K562 (cell line): ENCODE results near the gene TLDC2. TPM values are rescaled to one million over a fixed set of nuclear protein-coding genes. Genes with fewer than 3 reads are reported as not detected.

Source experiments
- CC2D1A ChIP-seq: fragments of 450-650 bp; IDR thresholded peaks from 2 replicates; pipeline ENCODE4 v1.6.1; 2017; ENCODE audit warnings: mild to moderate bottlenecking
- DIDO1 ChIP-seq: fragments of 450-650 bp; IDR thresholded peaks from 2 replicates; pipeline ENCODE4 v1.6.1; 2016; ENCODE audit warnings: low read depth, missing biosample characterization, missing genetic modification characterization
- DPF2 ChIP-seq: fragments of 450-650 bp; IDR thresholded peaks from 2 replicates; pipeline ENCODE4 v1.6.1; 2016
- GATAD2A ChIP-seq: fragments of 450-650 bp; IDR thresholded peaks from 2 replicates; pipeline ENCODE4 v1.6.1; 2017
- HDAC3 ChIP-seq: fragments of 450-650 bp; IDR thresholded peaks from 2 replicates; pipeline ENCODE4 v1.6.1; 2018; ENCODE audit warnings: borderline replicate concordance, mild to moderate bottlenecking, moderate library complexity; ENCODE audit not compliant: partially characterized antibody
- HSF4 ChIP-seq: fragments of 250-450 bp; sonication (Bioruptor Pico); IDR thresholded peaks from 2 replicates; pipeline ENCODE4 v2.1.2; 2022; ENCODE audit warnings: mild to moderate bottlenecking, moderate library complexity, borderline replicate concordance
- ILF3 ChIP-seq: fragments of 450-650 bp; IDR thresholded peaks from 2 replicates; pipeline ENCODE4 v1.6.1; 2018; ENCODE audit warnings: antibody characterized with exemption, mild to moderate bottlenecking, moderate library complexity, borderline replicate concordance
- LEF1 ChIP-seq: fragments of 450-650 bp; IDR thresholded peaks from 2 replicates; pipeline ENCODE4 v1.6.1; 2016; ENCODE audit warnings: mild to moderate bottlenecking
- MYBL2 ChIP-seq, 2 experiments: fragments of 450-650 bp in 1 of 2; sonication (generic) in 1 of 2; formaldehyde crosslinking in 1 of 2; IDR thresholded peaks; 2 replicates each; pipeline versions ENCODE4 v1.6.1 to v1.8.1; 2017 to 2022; ENCODE audit warnings: borderline replicate concordance in 1 of 2, inconsistent platforms in 1 of 2, low read depth in 1 of 2, mild to moderate bottlenecking in 1 of 2, missing genetic modification reagents in 1 of 2, moderate library complexity in 1 of 2
- NCOA2 ChIP-seq, 2 experiments: fragments of 450-650 bp; IDR thresholded peaks; 2 replicates each; pipeline ENCODE4 v1.6.1; 2018; ENCODE audit warnings: mild to moderate bottlenecking in 2 of 2, moderate library complexity in 1 of 2; ENCODE audit not compliant: partially characterized antibody in 2 of 2
- RCOR1 ChIP-seq, 2 experiments: IDR thresholded peaks; 2 replicates each; pipeline ENCODE4 v1.6.1; 2012; ENCODE audit warnings: low read depth in 2 of 2, low read length in 2 of 2, borderline replicate concordance in 1 of 2, improper control_type of control experiment in 1 of 2
- SMARCA4 ChIP-seq: fragments of 450-650 bp; IDR thresholded peaks from 2 replicates; pipeline ENCODE4 v1.6.1; 2016
- SMARCE1 ChIP-seq: fragments of 450-650 bp; IDR thresholded peaks from 2 replicates; pipeline ENCODE4 v1.7.1; 2016; ENCODE audit warnings: mild to moderate bottlenecking
- SOX6 ChIP-seq: fragments of 450-650 bp; IDR thresholded peaks from 2 replicates; pipeline ENCODE4 v1.6.1; 2014; ENCODE audit warnings: mild to moderate bottlenecking
- SRF ChIP-seq, 2 experiments: fragments of 250-450, 450-650 bp in 1 of 2; sonication (Bioruptor Pico) in 1 of 2; sonication (generic) in 1 of 2; formaldehyde crosslinking; IDR thresholded peaks; 2 replicates each; pipeline versions ENCODE4 v1.5.0 to v1.5.1; 2020 to 2022; ENCODE audit warnings: mild to moderate bottlenecking in 1 of 2, missing genetic modification reagents in 1 of 2
- STAT5A ChIP-seq: IDR thresholded peaks from 2 replicates; pipeline ENCODE4 v1.6.1; 2012; ENCODE audit warnings: low read length, inconsistent platforms, borderline replicate concordance
- TAL1 ChIP-seq: fragments of 450-650 bp; IDR thresholded peaks from 2 replicates; pipeline ENCODE4 v1.6.1; 2016; ENCODE audit warnings: mild to moderate bottlenecking
- TRIM24 ChIP-seq, 2 experiments: fragments of 450-650 bp; IDR thresholded peaks; 2 replicates each; pipeline ENCODE4 v1.6.1; 2016
- ZC3H8 ChIP-seq: fragments of 450-650 bp; IDR thresholded peaks from 2 replicates; pipeline ENCODE4 v1.6.1; 2017
- polyA plus RNA-seq, 8 experiments: library from polyadenylated mRNA; depleted of rRNA in 4 of 8; stranded (reverse) in 5 of 8; unstranded in 3 of 8; fragments of >200 nt; fragmentation: Nextera tagmentation in 2 of 8; fragmentation: Illumina TruSeq in 1 of 8; extraction: Ambion mirVana in 2 of 8; extraction: Trizol in 1 of 8; gene quantifications; 2 replicates each; pipeline versions ENCODE4 v1.2.1 to v1.2.3, GENCODE V29; 2011 to 2014; ENCODE audit warnings: inconsistent platforms in 1 of 8, missing spikeins in 1 of 8
- total RNA-seq, 7 experiments: library from RNA; depleted of rRNA in 6 of 7; stranded (reverse); fragments of >200 nt in 6 of 7; fragmentation: Illumina TruSeq in 2 of 7; extraction: Trizol in 2 of 7; gene quantifications; 2 replicates each; pipeline versions ENCODE4 v1.2.1 to v1.2.3, GENCODE V29; 2011 to 2021; ENCODE audit warnings: low replicate concordance in 1 of 7
- TF ChIP-seq, protein P1 (sequence below): fragments of 450-650 bp; IDR thresholded peaks from 2 replicates; pipeline ENCODE4 v1.7.0; 2016; ENCODE audit warnings: borderline replicate concordance
- TF ChIP-seq, protein P2 (sequence below): fragments of 450-650 bp; IDR thresholded peaks from 2 replicates; pipeline ENCODE4 v1.6.1; 2016; ENCODE audit warnings: borderline replicate concordance

The TLDC2 gene
- total and polyA plus RNA-seq, 9 of the 15 experiments (the other 6 are each of a cell fraction or from before 2014, with no cell fraction given) = not detected

DNA sequence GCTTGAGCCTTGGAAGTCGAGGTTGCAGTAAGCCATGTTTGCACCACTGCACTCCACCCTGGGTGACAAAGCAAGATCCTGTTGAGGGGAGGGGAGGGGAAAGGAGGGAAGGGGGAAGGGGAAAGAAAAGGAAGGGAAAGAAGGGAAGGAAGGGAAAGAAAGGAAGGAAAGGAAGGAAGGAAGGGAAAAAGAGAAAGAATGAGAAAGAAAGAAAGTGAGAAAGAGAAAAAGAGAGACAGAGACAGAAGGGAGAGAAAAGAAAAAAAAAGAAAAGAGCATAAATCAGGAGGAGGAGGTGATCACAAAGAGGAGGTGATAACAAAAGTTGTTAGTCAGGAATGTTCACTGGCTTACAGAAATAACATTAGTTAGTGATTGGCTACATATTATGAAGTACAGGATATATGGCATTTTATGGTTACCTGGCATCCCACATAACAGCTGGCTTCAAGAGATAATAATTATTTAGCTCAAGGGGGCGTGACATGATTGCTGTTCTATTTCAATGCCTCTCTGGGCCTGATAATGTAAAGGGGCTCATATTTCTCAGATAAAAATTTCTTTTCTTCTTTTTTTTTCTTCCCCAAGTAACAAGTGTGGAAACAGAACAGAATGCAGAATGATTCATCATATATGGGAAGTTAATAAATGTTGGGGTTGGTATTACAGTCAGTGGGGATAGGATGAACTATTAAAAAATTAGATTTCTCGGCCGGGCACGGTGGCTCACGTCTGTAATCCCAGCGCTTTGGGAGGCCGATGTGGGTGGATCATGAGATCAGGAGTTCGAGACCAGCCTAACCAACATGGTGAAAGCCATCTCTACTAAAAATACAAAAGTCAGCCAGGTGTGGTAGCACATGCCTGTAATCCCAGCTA lies 48.5 kb downstream of the TLDC2 start (continued):
- TF ChIP-seq HSF4 (CRISPR knock-in tag) (no peak), STAT5A (peak; percentile 34; the same call in 1 of the 2 replicates), SRF (CRISPR knock-in tag; IDR thresholded peaks at IDR 0.05) (peak in 1 of 2 experiments; percentile 22; a peak in 1 of 4 replicates), HDAC3 (peak; percentile 24), SMARCE1 (peak; percentile 82), RCOR1 (IDR thresholded peaks at IDR 0.05; ENCODE audit: borderline replicate concordance in 1 of 2, low read depth in 2 of 2, low read length in 2 of 2) (peak in 1 of 2 experiments; percentile 32; a peak in 1 of 4 replicates), SOX6 (peak; percentile 63), CC2D1A (peak; percentile 84), GATAD2A (peak; percentile 71; the same call in 1 of the 2 replicates), DIDO1 (0 out of 2 replicates have a peak, but pooled peaks have one; percentile 37), DPF2 (peak; percentile 95), ILF3 (no peak), TRIM24 (IDR thresholded peaks at IDR 0.05) (peak; percentile 62 to 74; a peak in 2 of 4 replicates), MYBL2 (IDR thresholded peaks at IDR 0.05; ENCODE audit: low read depth) (peak; percentile 64; the same call in 1 of the 2 replicates), MYBL2 (CRISPR knock-in tag; IDR thresholded peaks at IDR 0.05; ENCODE audit: borderline replicate concordance) (no peak), ZC3H8 (peak; percentile 75; the same call in 1 of the 2 replicates), LEF1 (peak; percentile 51; the same call in 1 of the 2 replicates), NCOA2 (IDR thresholded peaks at IDR 0.05; ENCODE audit: partially characterized antibody in 2 of 2) (peak in 1 of 2 experiments; percentile 21), TAL1 (peak; percentile 64), SMARCA4 (peak; percentile 87)
- TF ChIP-seq, protein P1, sequence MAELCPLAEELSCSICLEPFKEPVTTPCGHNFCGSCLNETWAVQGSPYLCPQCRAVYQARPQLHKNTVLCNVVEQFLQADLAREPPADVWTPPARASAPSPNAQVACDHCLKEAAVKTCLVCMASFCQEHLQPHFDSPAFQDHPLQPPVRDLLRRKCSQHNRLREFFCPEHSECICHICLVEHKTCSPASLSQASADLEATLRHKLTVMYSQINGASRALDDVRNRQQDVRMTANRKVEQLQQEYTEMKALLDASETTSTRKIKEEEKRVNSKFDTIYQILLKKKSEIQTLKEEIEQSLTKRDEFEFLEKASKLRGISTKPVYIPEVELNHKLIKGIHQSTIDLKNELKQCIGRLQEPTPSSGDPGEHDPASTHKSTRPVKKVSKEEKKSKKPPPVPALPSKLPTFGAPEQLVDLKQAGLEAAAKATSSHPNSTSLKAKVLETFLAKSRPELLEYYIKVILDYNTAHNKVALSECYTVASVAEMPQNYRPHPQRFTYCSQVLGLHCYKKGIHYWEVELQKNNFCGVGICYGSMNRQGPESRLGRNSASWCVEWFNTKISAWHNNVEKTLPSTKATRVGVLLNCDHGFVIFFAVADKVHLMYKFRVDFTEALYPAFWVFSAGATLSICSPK = peak; percentile 81; the same call in 1 of the 2 replicates
- TF ChIP-seq, protein P2, sequence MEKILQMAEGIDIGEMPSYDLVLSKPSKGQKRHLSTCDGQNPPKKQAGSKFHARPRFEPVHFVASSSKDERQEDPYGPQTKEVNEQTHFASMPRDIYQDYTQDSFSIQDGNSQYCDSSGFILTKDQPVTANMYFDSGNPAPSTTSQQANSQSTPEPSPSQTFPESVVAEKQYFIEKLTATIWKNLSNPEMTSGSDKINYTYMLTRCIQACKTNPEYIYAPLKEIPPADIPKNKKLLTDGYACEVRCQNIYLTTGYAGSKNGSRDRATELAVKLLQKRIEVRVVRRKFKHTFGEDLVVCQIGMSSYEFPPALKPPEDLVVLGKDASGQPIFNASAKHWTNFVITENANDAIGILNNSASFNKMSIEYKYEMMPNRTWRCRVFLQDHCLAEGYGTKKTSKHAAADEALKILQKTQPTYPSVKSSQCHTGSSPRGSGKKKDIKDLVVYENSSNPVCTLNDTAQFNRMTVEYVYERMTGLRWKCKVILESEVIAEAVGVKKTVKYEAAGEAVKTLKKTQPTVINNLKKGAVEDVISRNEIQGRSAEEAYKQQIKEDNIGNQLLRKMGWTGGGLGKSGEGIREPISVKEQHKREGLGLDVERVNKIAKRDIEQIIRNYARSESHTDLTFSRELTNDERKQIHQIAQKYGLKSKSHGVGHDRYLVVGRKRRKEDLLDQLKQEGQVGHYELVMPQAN = peak; percentile 67
